Endothelial cell of umbilical vein (primary cell): Measurements from ENCODE around the gene CFAP43. TPM values are rescaled to one million over a fixed set of nuclear protein-coding genes. Genes with fewer than 3 reads are reported as not detected.

Experiments
- BruUV-seq: library from RNA; stranded (reverse); fragments of 400-500 nt; replicated peaks from 2 replicates; lab custom pipeline; 2021; lab: Mats Ljungman, UMichigan
- CTCF ChIA-PET: fragments of 300-600, 350-600 bp; sonication (Branson Sonifier 250); formaldehyde crosslinking; loops from one replicate; lab custom pipeline; 2021; ENCODE audit warnings: antibody characterized with exemption, inconsistent platforms; lab: Charles Lee
- POLR2A ChIA-PET: fragments of 300-600, 350-600 bp; sonication (Branson Sonifier 250); formaldehyde crosslinking; loops from one replicate; lab custom pipeline; 2021; ENCODE audit warnings: antibody characterized with exemption, inconsistent platforms; lab: Charles Lee
- DNase-seq: peaks from one replicate; pipeline ENCODE4 v3.0.0-alpha.2; 2011; ENCODE audit warnings: low read depth, low spot score
- FAIRE-seq: peaks from 2 replicates; lab custom pipeline; 2011; peaks lifted over from hg19 to GRCh38; lab: Jason Lieb, UNC
- H2AFZ ChIP-seq: 2 replicates; pipeline ENCODE4 v1.6.0; 2012; ENCODE audit warnings: low read depth, low read length, control low read depth, inconsistent platforms
- H3K27ac ChIP-seq: 2 replicates; pipeline ENCODE4 v1.5.1; 2011; ENCODE audit warnings: low read depth, mild to moderate bottlenecking, control low read depth, low read length, moderate library complexity; ENCODE audit not compliant: insufficient read depth
- H3K27me3 ChIP-seq, 2 experiments: 2 replicates each; pipeline versions ENCODE4 v1.6.0 to v1.6.1; 2011; ENCODE audit warnings: low read length in 2 of 2, mixed read lengths in 1 of 2; ENCODE audit not compliant: control insufficient read depth in 2 of 2, insufficient read depth in 2 of 2
- H3K36me3 ChIP-seq, 2 experiments: 2 replicates in 1 of 2; 3 replicates in 1 of 2; pipeline ENCODE4 v1.5.1; 2011; ENCODE audit warnings: low read length in 2 of 2, mild to moderate bottlenecking in 1 of 2, moderate library complexity in 1 of 2; ENCODE audit not compliant: control insufficient read depth in 2 of 2, insufficient read depth in 2 of 2; ENCODE audit errors: extremely low read depth in 1 of 2
- H3K4me1 ChIP-seq: 3 replicates; pipeline ENCODE4 v1.5.1; 2011; ENCODE audit warnings: mild to moderate bottlenecking, low read length; ENCODE audit not compliant: control insufficient read depth, insufficient read depth; ENCODE audit errors: extremely low read depth
- H3K4me2 ChIP-seq: 2 replicates; pipeline ENCODE4 v1.6.1; 2011; ENCODE audit warnings: low read length, control low read depth, mixed read lengths; ENCODE audit not compliant: insufficient read depth
- H3K4me3 ChIP-seq, 3 experiments: fragments of 200-600 bp in 1 of 3; sonication (generic), shearing (Covaris generic) in 1 of 3; replicated peaks in 1 of 3; 2 replicates each; pipeline ENCODE4 v1.5.1; 2011 to 2016; ENCODE audit warnings: control low read depth in 3 of 3, low read length in 3 of 3, mild to moderate bottlenecking in 2 of 3, inconsistent platforms in 1 of 3, low read depth in 1 of 3, moderate library complexity in 1 of 3; ENCODE audit not compliant: insufficient read depth in 1 of 3
- H3K79me2 ChIP-seq: 2 replicates; pipeline ENCODE4 v1.6.0; 2012; ENCODE audit warnings: low read length, inconsistent platforms; ENCODE audit not compliant: control insufficient read depth, insufficient read depth
- H3K9ac ChIP-seq: replicated peaks from 2 replicates; pipeline ENCODE3; 2011; ENCODE audit warnings: low read length, control low read depth; ENCODE audit not compliant: insufficient read depth; ENCODE audit errors: extremely low read depth
- H3K9me1 ChIP-seq: replicated peaks from 3 replicates; pipeline ENCODE4 v1.6.0; 2011; ENCODE audit warnings: mild to moderate bottlenecking, low read length; ENCODE audit not compliant: control insufficient read depth, insufficient read depth; ENCODE audit errors: extremely low read depth
- H3K9me3 ChIP-seq: replicated peaks from 2 replicates; pipeline ENCODE4 v1.5.1; 2012; ENCODE audit warnings: low read length, inconsistent platforms; ENCODE audit not compliant: control insufficient read depth, insufficient read depth
- H4K20me1 ChIP-seq: replicated peaks from 2 replicates; pipeline ENCODE3; 2011; ENCODE audit warnings: mild to moderate bottlenecking, low read length; ENCODE audit not compliant: control insufficient read depth, insufficient read depth; ENCODE audit errors: extremely low read depth
- EZH2 ChIP-seq: IDR thresholded peaks from 2 replicates; pipeline ENCODE4 v1.6.1; 2012; ENCODE audit warnings: borderline replicate concordance, low read depth, mild to moderate bottlenecking, moderate library complexity, low read length, inconsistent platforms; ENCODE audit not compliant: severe bottlenecking
- FOS ChIP-seq: IDR thresholded peaks from 2 replicates; pipeline ENCODE4 v1.6.1; 2011; ENCODE audit warnings: mild to moderate bottlenecking, low read length, moderate library complexity, borderline replicate concordance; ENCODE audit not compliant: insufficient read depth
- GATA2 ChIP-seq: IDR thresholded peaks from 2 replicates; pipeline ENCODE4 v1.7.0; 2011; ENCODE audit warnings: low read depth, mild to moderate bottlenecking, moderate library complexity, mixed read lengths, low read length; ENCODE audit not compliant: insufficient read length, insufficient read depth
- JUN ChIP-seq: IDR thresholded peaks from 2 replicates; pipeline ENCODE4 v1.6.1; 2011; ENCODE audit warnings: borderline replicate concordance, low read depth; ENCODE audit not compliant: insufficient read length, insufficient read depth
- MYC ChIP-seq: IDR thresholded peaks from one replicate; pipeline ENCODE4 v1.6.1; 2011; ENCODE audit warnings: mild to moderate bottlenecking, low read depth, low read length
- POLR2A ChIP-seq: IDR thresholded peaks from 2 replicates; pipeline ENCODE4 v1.6.1; 2012; ENCODE audit warnings: low read depth, mild to moderate bottlenecking, control low read depth, low read length
- POLR2AphosphoS5 ChIP-seq: IDR thresholded peaks from 2 replicates; pipeline ENCODE4 v1.6.1; 2012; ENCODE audit warnings: low read depth, mild to moderate bottlenecking, control low read depth, low read length, moderate library complexity; ENCODE audit not compliant: insufficient read depth
- dilution Hi-C: fragments of 300-500 bp; cut with MboI; formaldehyde crosslinking; loops from one replicate; pipeline ENCODE4 v1.15.0; 2019; ENCODE audit warnings: low sequenced_read_pairs; ENCODE audit not compliant: extremely low pct_ligation_motif_present
- intact Hi-C: fragments of 100-400 bp; cut with micrococcal nuclease; formaldehyde crosslinking; loops from one replicate; pipeline ENCODE4 v1.10.0; 2022
- polyA plus RNA-seq, 4 experiments: library from polyadenylated mRNA; depleted of rRNA in 3 of 4; stranded (reverse) in 3 of 4; unstranded in 1 of 4; fragments of >200 nt; gene quantifications; 2 replicates each; pipeline versions ENCODE4 v1.2.1 to v1.2.3, GENCODE V29; 2011 to 2012; ENCODE audit warnings: missing spikeins in 1 of 4
- total RNA-seq: library from RNA; stranded (reverse); gene quantifications from 2 replicates; pipeline ENCODE4 v1.2.3, GENCODE V29; 2021
- TF ChIP-seq, protein P1 (sequence below), 2 donors: IDR thresholded peaks; 1 replicate in 1 of 2; 2 replicates in 1 of 2; pipeline ENCODE4 v1.5.1; 2011; ENCODE audit warnings: low read length in 2 of 2, mild to moderate bottlenecking in 2 of 2, moderate library complexity in 2 of 2, control low read depth in 1 of 2, inconsistent platforms in 1 of 2, low read depth in 1 of 2; ENCODE audit not compliant: insufficient read depth in 1 of 2; ENCODE audit errors: extremely low read depth in 1 of 2
- TF ChIP-seq, protein P2 (sequence below): IDR thresholded peaks from 2 replicates; pipeline ENCODE4 v1.6.1; 2011; ENCODE audit not compliant: insufficient read depth, insufficient read length

Gene CFAP43
- total and polyA plus RNA-seq, 2 donors (not counting 3 experiments of a cell fraction or from before 2014, with no cell fraction given): 0.04 TPM; not detected in 1

DNA sequence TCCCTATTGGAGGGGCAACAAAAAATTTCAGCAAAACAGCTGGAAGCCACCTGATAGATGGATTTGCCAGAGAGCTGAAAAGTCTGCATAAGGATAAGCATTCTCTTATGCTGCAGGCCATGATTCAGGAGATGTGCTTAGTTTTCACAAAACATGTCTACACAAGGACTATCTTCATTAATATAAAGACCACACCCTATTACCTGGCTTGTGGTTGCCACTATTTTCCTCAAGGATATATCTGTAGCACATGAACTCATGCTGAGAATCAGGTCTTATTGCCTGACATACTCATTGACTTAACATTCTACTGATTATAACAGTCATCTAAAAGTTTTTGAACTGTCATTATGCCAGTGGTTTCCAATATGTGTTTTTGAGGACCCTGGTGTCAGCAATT is 139.4 kb downstream of the CFAP43 start:
- Histone ChIP-seq H3K4me1 (no peaks in the 10 kb centered on the region), H2AFZ (no peak overlapping the region), H3K4me2 (no peak overlapping the region), H3K27me3 (no peaks in the 10 kb centered on the region), H3K9me1 (no peaks in the 10 kb centered on the region), H3K4me3 (no peak overlapping the region), H3K27ac (no peak overlapping the region), H4K20me1 (no peaks in the 10 kb centered on the region), H3K79me2 (no peaks in the 10 kb centered on the region), H3K9me3 (peaks cover 6% of the 10 kb centered on the region), H3K36me3 (no peaks in the 10 kb centered on the region), H3K9ac (no peak overlapping the region)
- intact Hi-C loops: no loop called here
- no TSS peak for BruUV-seq
- FAIRE-seq (no peak), DNase-seq (no peak)
- TF ChIP-seq MYC (no peak), EZH2 (no peak), GATA2 (no peak), POLR2AphosphoS5 (no peak), POLR2A (no peak), FOS (no peak), JUN (no peak)
- TF ChIP-seq, protein P1, sequence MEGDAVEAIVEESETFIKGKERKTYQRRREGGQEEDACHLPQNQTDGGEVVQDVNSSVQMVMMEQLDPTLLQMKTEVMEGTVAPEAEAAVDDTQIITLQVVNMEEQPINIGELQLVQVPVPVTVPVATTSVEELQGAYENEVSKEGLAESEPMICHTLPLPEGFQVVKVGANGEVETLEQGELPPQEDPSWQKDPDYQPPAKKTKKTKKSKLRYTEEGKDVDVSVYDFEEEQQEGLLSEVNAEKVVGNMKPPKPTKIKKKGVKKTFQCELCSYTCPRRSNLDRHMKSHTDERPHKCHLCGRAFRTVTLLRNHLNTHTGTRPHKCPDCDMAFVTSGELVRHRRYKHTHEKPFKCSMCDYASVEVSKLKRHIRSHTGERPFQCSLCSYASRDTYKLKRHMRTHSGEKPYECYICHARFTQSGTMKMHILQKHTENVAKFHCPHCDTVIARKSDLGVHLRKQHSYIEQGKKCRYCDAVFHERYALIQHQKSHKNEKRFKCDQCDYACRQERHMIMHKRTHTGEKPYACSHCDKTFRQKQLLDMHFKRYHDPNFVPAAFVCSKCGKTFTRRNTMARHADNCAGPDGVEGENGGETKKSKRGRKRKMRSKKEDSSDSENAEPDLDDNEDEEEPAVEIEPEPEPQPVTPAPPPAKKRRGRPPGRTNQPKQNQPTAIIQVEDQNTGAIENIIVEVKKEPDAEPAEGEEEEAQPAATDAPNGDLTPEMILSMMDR (IDR thresholded peaks at IDR 0.05; ENCODE audit: extremely low read depth in 1 of 2, insufficient read depth in 1 of 2, low read depth in 1 of 2, low read length in 2 of 2): no peak
- TF ChIP-seq, protein P2, sequence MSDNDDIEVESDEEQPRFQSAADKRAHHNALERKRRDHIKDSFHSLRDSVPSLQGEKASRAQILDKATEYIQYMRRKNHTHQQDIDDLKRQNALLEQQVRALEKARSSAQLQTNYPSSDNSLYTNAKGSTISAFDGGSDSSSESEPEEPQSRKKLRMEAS: no peak
- dilution Hi-C loops: no loop called here
- ChIA-PET CTCF (no interaction called here), POLR2A (no interaction called here)
